Progenitor cell of endocrine pancreas (in vitro differentiated cells): ENCODE measurements around the gene ZNF716. TPM values are rescaled to one million over a fixed set of nuclear protein-coding genes. Genes with fewer than 3 reads are reported as not detected.

Source experiments
- DNase-seq: peaks from one replicate; pipeline ENCODE4 v3.0.0; 2021; ENCODE audit warnings: low spot score; ENCODE audit not compliant: unreplicated experiment
- H3K27ac Mint-ChIP-seq: 2 replicates; pipeline ENCODE4 v1.8.0; 2021; ENCODE audit warnings: mild to moderate bottlenecking, moderate library complexity, mixed read lengths
- H3K27me3 Mint-ChIP-seq: 2 replicates; pipeline ENCODE4 v1.8.0; 2021; ENCODE audit warnings: mixed read lengths
- H3K36me3 Mint-ChIP-seq: 2 replicates; pipeline ENCODE4 v1.8.0; 2022; ENCODE audit warnings: mixed read lengths; ENCODE audit not compliant: insufficient read depth
- H3K4me1 Mint-ChIP-seq: 2 replicates; pipeline ENCODE4 v1.8.0; 2021; ENCODE audit warnings: low read depth, mixed read lengths
- H3K4me3 Mint-ChIP-seq: 2 replicates; pipeline ENCODE4 v1.8.0; 2021; ENCODE audit warnings: low read depth, mild to moderate bottlenecking, moderate library complexity, mixed read lengths
- H3K9me3 Mint-ChIP-seq: 2 replicates; pipeline ENCODE4 v1.8.0; 2021; ENCODE audit warnings: low read depth, mixed read lengths
- CTCF ChIP-seq: fragments of 200-600 bp; sonication (generic); IDR thresholded peaks from one replicate; pipeline ENCODE4 v1.5.0; 2021; ENCODE audit warnings: antibody characterized with exemption, mild to moderate bottlenecking; ENCODE audit not compliant: unreplicated experiment
- total RNA-seq: library from RNA; stranded (reverse); gene quantifications from 2 replicates; pipeline ENCODE4 v1.2.1, GENCODE V29; 2021

Gene ZNF716
- total RNA-seq, 1 donor from 2014 or later = not detected

- H3K4me1 Mint-ChIP-seq = no peaks in the 10 kb centered on the region
- H3K4me3 Mint-ChIP-seq = no peak overlapping the region
- DNase-seq = no peak
- no peaks in the 10 kb centered on the region for H3K27me3 Mint-ChIP-seq
- peaks cover 2% of the 10 kb centered on the region for H3K36me3 Mint-ChIP-seq
- no peak for TF ChIP-seq CTCF
- H3K27ac Mint-ChIP-seq = no peak overlapping the region
- peaks cover 37% of the 10 kb centered on the region for H3K9me3 Mint-ChIP-seq
Observed at GRCh38 chr7:57414415-57414814, 35.6 kb upstream of the ZNF716 start.

- Mint-ChIP-seq H3K27me3 (no peaks in the 10 kb centered on the region), H3K9me3 (peaks cover 36% of the 10 kb centered on the region), H3K4me3 (no peak overlapping the region), H3K4me1 (no peaks in the 10 kb centered on the region), H3K36me3 (peaks cover 2% of the 10 kb centered on the region), H3K27ac (no peak overlapping the region)
- no peak for DNase-seq
- TF ChIP-seq CTCF = no peak
Observed at GRCh38 chr7:57414852-57415251, 35.1 kb upstream of the ZNF716 start.

- Mint-ChIP-seq H3K27ac (no peak overlapping the region), H3K4me3 (no peak overlapping the region), H3K36me3 (peaks cover 2% of the 10 kb centered on the region)
Observed at GRCh38 chr7:57415326-57415725, 34.7 kb upstream of the ZNF716 start.

GRCh38 chr7:57415730-57416129 is 34.2 kb upstream of the ZNF716 start:
- TF ChIP-seq CTCF = no peak
- Mint-ChIP-seq H3K4me3 (no peak overlapping the region), H3K4me1 (no peaks in the 10 kb centered on the region), H3K36me3 (peaks cover 2% of the 10 kb centered on the region), H3K27me3 (no peaks in the 10 kb centered on the region), H3K27ac (no peak overlapping the region), H3K9me3 (peaks cover 33% of the 10 kb centered on the region)
- no peak for DNase-seq

More at GRCh38 chr7:57415326-57415725, 34.7 kb upstream of the ZNF716 start:
- no peak for DNase-seq
- Mint-ChIP-seq H3K9me3 (peaks cover 34% of the 10 kb centered on the region), H3K4me1 (no peaks in the 10 kb centered on the region), H3K27me3 (no peaks in the 10 kb centered on the region)
- no peak for TF ChIP-seq CTCF

- no peak for TF ChIP-seq CTCF
- Mint-ChIP-seq H3K27ac (no peak overlapping the region), H3K27me3 (no peaks in the 10 kb centered on the region), H3K4me1 (no peaks in the 10 kb centered on the region), H3K9me3 (peaks cover 27% of the 10 kb centered on the region), H3K36me3 (peaks cover 2% of the 10 kb centered on the region), H3K4me3 (no peak overlapping the region)
- DNase-seq = no peak
Observed at GRCh38 chr7:57416601-57417358, 33.2 kb upstream of the ZNF716 start.
